Transverse colon (tissue), 4 donors: ENCODE results near the gene HDAC7. TPM values are rescaled to one million over a fixed set of nuclear protein-coding genes. Genes with fewer than 3 reads are reported as not detected.

Experiments used
- DNase-seq: peaks from one replicate; pipeline ENCODE4 v3.0.0-alpha.2; 2019
- H3K27ac ChIP-seq, 4 donors: fragments of 200-600 bp; sonication (generic); 2 replicates each; pipeline ENCODE4 v1.5.1; 2016 to 2018; ENCODE audit warnings: inconsistent platforms in 4 of 4
- H3K27me3 ChIP-seq: fragments of 200-600 bp; sonication (generic); 2 replicates; pipeline ENCODE4 v1.5.1; 2017; ENCODE audit warnings: inconsistent platforms
- H3K36me3 ChIP-seq, 4 donors: fragments of 200-600 bp; sonication (generic); 2 replicates each; pipeline ENCODE4 v1.5.1; 2017 to 2019; ENCODE audit warnings: inconsistent platforms in 4 of 4
- H3K4me1 ChIP-seq, 4 donors: fragments of 200-600 bp; sonication (generic); 2 replicates each; pipeline ENCODE4 v1.5.1; 2017 to 2020; ENCODE audit warnings: inconsistent platforms in 4 of 4
- H3K4me3 ChIP-seq, 4 donors: fragments of 200-600 bp; sonication (generic); 1 replicate in 1 of 4; 2 replicates in 3 of 4; pipeline versions ENCODE4 v1.5.1 to v1.6.1; 2017 to 2019; ENCODE audit warnings: inconsistent platforms in 4 of 4
- H3K9me3 ChIP-seq, 2 donors: fragments of 200-600 bp; sonication (generic); 2 replicates each; pipeline ENCODE4 v1.5.1; 2017 to 2019; ENCODE audit warnings: inconsistent platforms in 2 of 2
- CTCF ChIP-seq, 5 experiments: fragments of 200-600 bp in 3 of 5; fragments of 450-650 bp in 2 of 5; sonication (generic) in 3 of 5; IDR thresholded peaks; 1 replicate in 2 of 5; 2 replicates in 3 of 5; pipeline ENCODE4 v1.5.1; 2016 to 2017; ENCODE audit warnings: antibody characterized with exemption in 5 of 5, inconsistent platforms in 3 of 5, mild to moderate bottlenecking in 2 of 5, moderate library complexity in 1 of 5
- EP300 ChIP-seq: sonication (generic); formaldehyde crosslinking; IDR thresholded peaks from one replicate; pipeline ENCODE4 v1.6.1; 2017; ENCODE audit warnings: antibody characterized with exemption, low read depth
- POLR2A ChIP-seq: fragments of 450-650 bp; IDR thresholded peaks from one replicate; pipeline ENCODE4 v1.6.1; 2016; ENCODE audit warnings: antibody characterized with exemption, mild to moderate bottlenecking, moderate library complexity
- POLR2AphosphoS5 ChIP-seq, 3 donors: sonication (generic); formaldehyde crosslinking; IDR thresholded peaks; one replicate each; pipeline ENCODE4 v1.6.1; 2016; ENCODE audit warnings: antibody characterized with exemption in 3 of 3
- WGBS, 2 donors: methylation state at CpG; one replicate each; pipeline ENCODE4 v1.1.5; 2018; ENCODE audit warnings: low coverage in 1 of 2; 5-methylcytosine and 5-hydroxymethylcytosine counted together
- in situ Hi-C, 4 donors: fragments of 200-750 bp; cut with MboI; loops; one replicate each; pipeline versions ENCODE4 v1.15.0 to v1.15.1; 2017; ENCODE audit warnings: low sequenced_read_pairs in 3 of 4, low pct_ligation_motif_present in 1 of 4, low pct_unique_long_range_greater_than_20kb in 1 of 4
- intact Hi-C: fragments of 100-400 bp; cut with DNase I; formaldehyde crosslinking; loops from one replicate; pipeline ENCODE4 v1.15.1; 2023; ENCODE audit warnings: low total_unique reads
- total RNA-seq, 4 donors: library from RNA; depleted of rRNA; stranded (reverse); fragments of >200 nt; gene quantifications; one replicate each; pipeline ENCODE4 v1.1.0, GENCODE V29; 2016

HDAC7 gene
- total RNA-seq, 4 donors from 2014 or later = 19.4 to 133 (median 28.3) TPM

GRCh38 chr12:47747126-47747525 lies 72.6 kb downstream of the HDAC7 start:
- Histone ChIP-seq H3K36me3 (no peaks in the 10 kb centered on the region), H3K4me3 (no peak overlapping the region)

GRCh38 chr12:47746523-47746922 lies 73.2 kb downstream of the HDAC7 start:
- peak overlapping the region in 1 of 4 donors; percentile 12 for H3K27ac ChIP-seq
- intact Hi-C loops = no loop called here
- DNase-seq = no peak
- in situ Hi-C loops = loop anchor here in 2 of 4 donors (25.0 kb wide), 2 partner anchors 91 to 216 kb away; partner anchors contain the start of gene TMEM106C (in 1 of the 2)
- no peaks in the 10 kb centered on the region for H3K27me3 ChIP-seq
- no peak overlapping the region for H3K4me3 ChIP-seq
- TF ChIP-seq CTCF (IDR thresholded peaks at IDR 0.05) (no peak), EP300 (no peak), POLR2A (no peak), POLR2AphosphoS5 (IDR thresholded peaks at IDR 0.05) (no peak)
- no peaks in the 10 kb centered on the region for H3K9me3 ChIP-seq
- WGBS, 2 donors = 76% methylated on average over 6 of the region's 7 CpGs; no CpG with 5 or more reads in 1 of the 2 donors
- H3K4me1 ChIP-seq = peaks cover 0 to 4% (median 3%) of the 10 kb centered on the region in 4 donors
- H3K36me3 ChIP-seq = no peaks in the 10 kb centered on the region

More at GRCh38 chr12:47747126-47747525, 72.6 kb downstream of the HDAC7 start:
- in situ Hi-C loops = loop anchor here in 2 of 4 donors (25.0 kb wide), 2 partner anchors 90 to 215 kb away; partner anchors contain the start of gene TMEM106C (in 1 of the 2)
- no peaks in the 10 kb centered on the region for H3K4me1 ChIP-seq
- TF ChIP-seq POLR2AphosphoS5 (IDR thresholded peaks at IDR 0.05) (no peak), EP300 (no peak), POLR2A (no peak), CTCF (IDR thresholded peaks at IDR 0.05) (no peak)
- 40 to 64% methylated on average over 2 to 4 of the region's 4 CpGs for WGBS, 2 donors
- DNase-seq = no peak
- no peaks in the 10 kb centered on the region for H3K9me3 ChIP-seq
- no peaks in the 10 kb centered on the region for H3K27me3 ChIP-seq
- H3K27ac ChIP-seq = peak overlapping the region in 1 of 4 donors; percentile 12
- intact Hi-C loops = no loop called here

- in situ Hi-C loops = loop anchor here in 2 of 4 donors (25.0 kb wide), 2 partner anchors 91 to 216 kb away; partner anchors contain the start of gene TMEM106C (in 1 of the 2)
- no peak for DNase-seq
- Histone ChIP-seq H3K9me3 (no peaks in the 10 kb centered on the region), H3K4me3 (no peak overlapping the region), H3K27me3 (no peaks in the 10 kb centered on the region), H3K27ac (no peak overlapping the region), H3K4me1 (peaks cover 0 to 9% (median 7%) of the 10 kb centered on the region in 4 donors), H3K36me3 (no peaks in the 10 kb centered on the region)
- TF ChIP-seq POLR2AphosphoS5 (IDR thresholded peaks at IDR 0.05) (no peak), POLR2A (no peak), CTCF (IDR thresholded peaks at IDR 0.05) (no peak), EP300 (no peak)
- WGBS, 2 donors = 83 to 87% methylated on average over 1 to 5 of the region's 5 CpGs
- intact Hi-C loops = no loop called here
These were observed 73.6 kb downstream of the HDAC7 start for GRCh38 chr12:47746073-47746472.

- WGBS, 2 donors = 78 to 87% methylated on average over 9 to 16 of the region's 16 CpGs
- H3K9me3 ChIP-seq = no peaks in the 10 kb centered on the region
- intact Hi-C loops (no loop called here), in situ Hi-C loops (loop anchor here in 2 of 4 donors (25.0 kb wide), 2 partner anchors 92 to 217 kb away; partner anchors contain the start of gene TMEM106C (in 1 of the 2))
- no peaks in the 10 kb centered on the region for H3K36me3 ChIP-seq
- DNase-seq = no peak
- no peak for TF ChIP-seq POLR2A
- no peak for TF ChIP-seq CTCF (IDR thresholded peaks at IDR 0.05)
- no peak for TF ChIP-seq EP300
- no peak for TF ChIP-seq POLR2AphosphoS5 (IDR thresholded peaks at IDR 0.05)
- no peaks in the 10 kb centered on the region for H3K27me3 ChIP-seq
- H3K4me3 ChIP-seq = no peak overlapping the region
- peaks cover 0 to 13% (median 10%) of the 10 kb centered on the region in 4 donors for H3K4me1 ChIP-seq
- H3K27ac ChIP-seq = no peak overlapping the region
These were observed 74.1 kb downstream of the HDAC7 start for GRCh38 chr12:47745485-47746041.
